ENCODE data around the gene STPG3.

STPG3 gene

GRCh38 chr9:137295849-137296669 lies 45.0 kb downstream of the STPG3 start:
- TF ChIP-seq MAX (IDR thresholded peaks at IDR 0.05; ENCODE audit: low read depth, low read length) = no peak
- TF ChIP-seq POLR2A (IDR thresholded peaks at IDR 0.05; ENCODE audit: extremely low read depth, insufficient read length) = no peak
- no peak for TF ChIP-seq MYC (IDR thresholded peaks at IDR 0.05; ENCODE audit: low read depth, low read length)
- no peak for TF ChIP-seq CTCF (IDR thresholded peaks at IDR 0.05; ENCODE audit: low read depth, low read length)
- no peak for DNase-seq (ENCODE audit: low read depth)
- H3K4me3 ChIP-seq (ENCODE audit: low read depth, low read length) = no peak overlapping the region

- H3K4me3 ChIP-seq (ENCODE audit: low read depth, low read length) = no peak overlapping the region
- no peak for TF ChIP-seq MYC (IDR thresholded peaks at IDR 0.05; ENCODE audit: low read depth, low read length)
- TF ChIP-seq POLR2A (IDR thresholded peaks at IDR 0.05; ENCODE audit: extremely low read depth, insufficient read length) = no peak
- no peak for TF ChIP-seq CTCF (IDR thresholded peaks at IDR 0.05; ENCODE audit: low read depth, low read length)
- TF ChIP-seq MAX (IDR thresholded peaks at IDR 0.05; ENCODE audit: low read depth, low read length) = no peak
These were observed 45.9 kb downstream of the STPG3 start for GRCh38 chr9:137296670-137297664.

GRCh38 chr9:137297966-137298365 lies 46.9 kb downstream of the STPG3 start:
- no peak for DNase-seq (ENCODE audit: low read depth)
- TF ChIP-seq CTCF (IDR thresholded peaks at IDR 0.05; ENCODE audit: low read depth, low read length) = no peak
- no peak for TF ChIP-seq POLR2A (IDR thresholded peaks at IDR 0.05; ENCODE audit: extremely low read depth, insufficient read length)
- TF ChIP-seq MYC (IDR thresholded peaks at IDR 0.05; ENCODE audit: low read depth, low read length) = no peak
- TF ChIP-seq MAX (IDR thresholded peaks at IDR 0.05; ENCODE audit: low read depth, low read length) = no peak
- no peak overlapping the region for H3K4me3 ChIP-seq (ENCODE audit: low read depth, low read length)

More at GRCh38 chr9:137296670-137297664, 45.9 kb downstream of the STPG3 start:
- no peak for DNase-seq (ENCODE audit: low read depth)

GRCh38 chr9:137298401-137299202 lies 47.5 kb downstream of the STPG3 start:
- DNase-seq (ENCODE audit: low read depth) = no peak
- H3K4me3 ChIP-seq (ENCODE audit: low read depth, low read length) = no peak overlapping the region
- no peak for TF ChIP-seq MAX (IDR thresholded peaks at IDR 0.05; ENCODE audit: low read depth, low read length)
- no peak for TF ChIP-seq CTCF (IDR thresholded peaks at IDR 0.05; ENCODE audit: low read depth, low read length)
- no peak for TF ChIP-seq MYC (IDR thresholded peaks at IDR 0.05; ENCODE audit: low read depth, low read length)
- no peak for TF ChIP-seq POLR2A (IDR thresholded peaks at IDR 0.05; ENCODE audit: extremely low read depth, insufficient read length)

GRCh38 chr9:137299203-137299565 lies 48.1 kb downstream of the STPG3 start:
- H3K4me3 ChIP-seq (ENCODE audit: low read depth, low read length) = no peak overlapping the region
- TF ChIP-seq CTCF (IDR thresholded peaks at IDR 0.05; ENCODE audit: low read depth, low read length) (no peak), MAX (IDR thresholded peaks at IDR 0.05; ENCODE audit: low read depth, low read length) (no peak), MYC (IDR thresholded peaks at IDR 0.05; ENCODE audit: low read depth, low read length) (no peak), POLR2A (IDR thresholded peaks at IDR 0.05; ENCODE audit: extremely low read depth, insufficient read length) (no peak)
- no peak for DNase-seq (ENCODE audit: low read depth)

Measured in NB4 (cell line).